HCEC 1CT (cell line): ENCODE measurements around the gene ADH5.
"Not testable (repeated sequence)": the region's sequence is repeated elsewhere in the genome, so short reads cannot be mapped to it uniquely, and the experiment has no call there.

Experiments
- DNase-seq: peaks from one replicate; pipeline ENCODE4 v3.0.0-alpha.2; 2017

ADH5 gene

GRCh38 chr4:99028187-99028586 lies 60.4 kb downstream of the ADH5 start:
- DNase-seq = peak; percentile 18

GRCh38 chr4:99027304-99027703 lies 61.3 kb downstream of the ADH5 start:
- DNase-seq = no peak

- DNase-seq = no peak
Measured at GRCh38 chr4:99025506-99025905, 63.1 kb downstream of the ADH5 start.

GRCh38 chr4:99024481-99025275 lies 63.9 kb downstream of the ADH5 start:
- DNase-seq = no peak

GRCh38 chr4:99023800-99024251 lies 64.8 kb downstream of the ADH5 start:
- not testable (repeated sequence) for DNase-seq

GRCh38 chr4:99022566-99022965 lies 66.0 kb downstream of the ADH5 start:
- no peak for DNase-seq

- no peak for DNase-seq
Measured at GRCh38 chr4:99021386-99021785, 67.2 kb downstream of the ADH5 start.
